Measurements from ENCODE around the gene PSPN.

- TF ChIP-seq CTCF (IDR thresholded peaks at IDR 0.05; ENCODE audit: low read depth, low read length) (no peak), EZH2phosphoT487 (IDR thresholded peaks at IDR 0.05; ENCODE audit: low read depth) (no peak)
These were observed 4.0 kb upstream of the PSPN start for GRCh38 chr19:6379744-6380143.

All from OCI-LY3 (cell line).